BJ (cell line): ENCODE measurements around the gene SLC12A5. TPM values are rescaled to one million over a fixed set of nuclear protein-coding genes. Genes with fewer than 3 reads are reported as not detected.
A peak's percentile ranks its signal among the peaks of the same experiment; 100 is the strongest.
"Not testable (repeated sequence)": the region's sequence is repeated elsewhere in the genome, so short reads cannot be mapped to it uniquely, and the experiment has no call there.

Experiments
- CTCF ChIA-PET: fragments of 350-600 bp; formaldehyde crosslinking; extraction: SDS; loops from one replicate; lab custom pipeline; 2021; ENCODE audit warnings: antibody characterized with exemption, inconsistent platforms; lab: Yijun Ruan, JAX
- POLR2A ChIA-PET: fragments of 300-600 bp; sonication (Branson Sonifier 250); formaldehyde crosslinking; extraction: SDS; loops from one replicate; lab custom pipeline; 2021; ENCODE audit warnings: antibody characterized with exemption; lab: Charles Lee
- DNase-seq: peaks from one replicate; pipeline ENCODE4 v3.0.0-alpha.2; 2011; ENCODE audit warnings: low read depth
- H3K27me3 ChIP-seq: 2 replicates; pipeline ENCODE4 v1.6.0; 2011; ENCODE audit warnings: low read length; ENCODE audit not compliant: control insufficient read depth, insufficient read depth
- H3K36me3 ChIP-seq: 2 replicates; pipeline ENCODE4 v1.5.1; 2011; ENCODE audit warnings: low read length; ENCODE audit not compliant: control insufficient read depth, insufficient read depth
- H3K4me3 ChIP-seq: 2 replicates; pipeline ENCODE4 v1.5.1; 2011; ENCODE audit warnings: low read depth, mild to moderate bottlenecking, control low read depth, low read length
- polyA plus RNA-seq: library from polyadenylated mRNA; depleted of rRNA; stranded (reverse); fragments of >200 nt; gene quantifications from 2 replicates; pipeline ENCODE4 v1.2.3, GENCODE V29; 2011
- TF ChIP-seq, protein P1 (sequence below): IDR thresholded peaks from 2 replicates; pipeline ENCODE4 v1.5.1; 2011; ENCODE audit warnings: low read depth, mild to moderate bottlenecking, control low read depth, inconsistent platforms, low read length, moderate library complexity; ENCODE audit not compliant: insufficient read depth

Gene SLC12A5
- polyA plus RNA-seq, 1 experiment = 0.61 TPM

GRCh38 chr20:46089167-46089416 is 60.1 kb downstream of the SLC12A5 start:
- Histone ChIP-seq H3K4me3 (peak overlapping the region; percentile 79), H3K27me3 (no peaks in the 10 kb centered on the region), H3K36me3 (no peaks in the 10 kb centered on the region)
- ChIA-PET POLR2A (no interaction called here), CTCF (interaction anchor here (1.0 to 2.3 kb wide), 5 partner anchors 10 to 107 kb away, joined by 4 to 12 read pairs (median 5); no protein-coding TSS in a partner anchor)
- TF ChIP-seq, protein P1, sequence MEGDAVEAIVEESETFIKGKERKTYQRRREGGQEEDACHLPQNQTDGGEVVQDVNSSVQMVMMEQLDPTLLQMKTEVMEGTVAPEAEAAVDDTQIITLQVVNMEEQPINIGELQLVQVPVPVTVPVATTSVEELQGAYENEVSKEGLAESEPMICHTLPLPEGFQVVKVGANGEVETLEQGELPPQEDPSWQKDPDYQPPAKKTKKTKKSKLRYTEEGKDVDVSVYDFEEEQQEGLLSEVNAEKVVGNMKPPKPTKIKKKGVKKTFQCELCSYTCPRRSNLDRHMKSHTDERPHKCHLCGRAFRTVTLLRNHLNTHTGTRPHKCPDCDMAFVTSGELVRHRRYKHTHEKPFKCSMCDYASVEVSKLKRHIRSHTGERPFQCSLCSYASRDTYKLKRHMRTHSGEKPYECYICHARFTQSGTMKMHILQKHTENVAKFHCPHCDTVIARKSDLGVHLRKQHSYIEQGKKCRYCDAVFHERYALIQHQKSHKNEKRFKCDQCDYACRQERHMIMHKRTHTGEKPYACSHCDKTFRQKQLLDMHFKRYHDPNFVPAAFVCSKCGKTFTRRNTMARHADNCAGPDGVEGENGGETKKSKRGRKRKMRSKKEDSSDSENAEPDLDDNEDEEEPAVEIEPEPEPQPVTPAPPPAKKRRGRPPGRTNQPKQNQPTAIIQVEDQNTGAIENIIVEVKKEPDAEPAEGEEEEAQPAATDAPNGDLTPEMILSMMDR = no peak
- no peak for DNase-seq

DNA sequence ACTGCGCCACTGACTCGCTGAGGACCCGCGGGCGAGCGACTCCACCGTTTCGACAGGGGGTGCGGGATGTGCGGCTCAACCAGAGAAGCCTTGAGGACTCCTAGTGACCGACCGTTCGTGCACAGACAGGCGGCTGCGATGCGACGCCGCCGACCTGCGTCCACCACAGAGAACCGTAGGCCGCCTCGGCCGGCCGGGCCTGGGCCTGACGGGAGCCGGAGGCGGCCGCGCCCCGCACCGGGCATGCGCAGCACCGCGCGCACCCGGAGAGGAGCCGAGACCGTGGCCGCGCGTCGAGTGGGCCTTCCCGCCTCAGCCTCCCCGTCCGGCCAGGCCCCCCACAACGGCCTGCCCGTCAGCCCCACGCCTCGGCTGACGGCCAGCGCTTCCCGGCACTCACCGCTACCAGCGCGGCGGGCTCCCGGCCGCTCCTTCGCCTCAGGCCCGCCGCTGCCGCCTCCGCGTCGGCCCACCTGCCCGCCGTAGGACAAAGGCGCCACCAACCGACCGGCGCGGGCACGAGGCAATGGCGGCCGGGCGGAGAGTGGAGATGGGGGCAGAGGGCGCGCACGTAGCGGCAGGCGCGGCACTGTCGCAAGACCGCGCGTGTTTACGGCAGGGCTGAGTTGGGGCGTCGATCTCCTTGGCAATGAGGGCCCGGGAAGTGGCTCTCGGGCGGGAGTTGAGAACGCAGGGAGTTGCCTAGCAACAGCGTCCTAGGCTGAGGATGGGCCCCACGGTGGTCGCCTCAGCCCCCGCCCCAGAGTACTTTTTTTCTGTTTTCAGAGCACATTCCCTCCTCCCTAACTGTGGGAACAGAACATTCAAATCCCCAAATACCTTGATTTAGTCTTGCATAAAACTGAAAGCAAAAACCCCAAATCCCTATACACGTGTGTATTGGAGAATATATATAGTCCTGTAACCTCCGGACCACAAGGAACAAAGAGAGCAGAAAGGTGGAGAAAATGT is 60.7 kb downstream of the SLC12A5 start, which contains the start of gene NCOA5:
NCOA5 (minus strand) TSS at position 546 of the 972 bp plus-strand sequence. CDS start 10,538 bp downstream, outside the sequence.
- Histone ChIP-seq H3K4me3 (peak within 1 kb of the TSS; percentile 79), H3K36me3 (no peaks in the 10 kb centered on the region), H3K27me3 (no peaks in the 10 kb centered on the region)
- CTCF ChIA-PET = interaction anchor here (1.4 to 2.3 kb wide), 3 partner anchors 11 to 108 kb away, joined by 4 to 12 read pairs (median 11); no protein-coding TSS in a partner anchor
- POLR2A ChIA-PET = no interaction called here
- TF ChIP-seq, protein P1 = 0 out of 2 replicates have a peak, but pooled peaks have one; percentile 15
- peak; percentile 73 for DNase-seq

GRCh38 chr20:46091622-46092535 is 62.9 kb downstream of the SLC12A5 start:
- POLR2A ChIA-PET, H3K27me3 ChIP-seq, H3K4me3 ChIP-seq, DNase-seq, H3K36me3 ChIP-seq: not testable (repeated sequence)
- CTCF ChIA-PET = interaction anchor here (0.7 to 1.1 kb wide), 3 partner anchors 11 to 317 kb away, joined by 3 read pairs; no protein-coding TSS in a partner anchor

GRCh38 chr20:46093531-46093930 is 64.5 kb downstream of the SLC12A5 start:
- ChIA-PET POLR2A (no interaction called here), CTCF (no interaction called here)
- Histone ChIP-seq H3K4me3 (no peak overlapping the region), H3K36me3 (no peaks in the 10 kb centered on the region), H3K27me3 (peaks cover 2% of the 10 kb centered on the region; the same call in 1 of the 2 replicates)
- TF ChIP-seq, protein P1 = no peak
- DNase-seq = no peak

GRCh38 chr20:46099491-46100287 is 70.7 kb downstream of the SLC12A5 start:
- peaks cover 18% of the 10 kb centered on the region for H3K27me3 ChIP-seq

GRCh38 chr20:46100444-46100843 is 71.4 kb downstream of the SLC12A5 start:
- H3K36me3 ChIP-seq, CTCF ChIA-PET, POLR2A ChIA-PET, H3K4me3 ChIP-seq, DNase-seq: not testable (repeated sequence)
- H3K27me3 ChIP-seq = peaks cover 19% of the 10 kb centered on the region

More at GRCh38 chr20:46099491-46100287, 70.7 kb downstream of the SLC12A5 start:
- CTCF ChIA-PET = no interaction called here
- Histone ChIP-seq H3K4me3 (no peak overlapping the region), H3K36me3 (no peaks in the 10 kb centered on the region)
- POLR2A ChIA-PET = no interaction called here
- DNase-seq = no peak
- TF ChIP-seq, protein P1 = no peak
